HEK293T (cell line): ENCODE data around the gene C5AR2.

Experiments used
- ELF4 ChIP-seq: fragments of 450-650 bp; IDR thresholded peaks from 2 replicates; pipeline ENCODE4 v1.6.1; 2017; ENCODE audit warnings: antibody characterized with exemption
- FOXK2 ChIP-seq: fragments of 450-650 bp; IDR thresholded peaks from 2 replicates; pipeline ENCODE4 v1.6.1; 2016; ENCODE audit warnings: mild to moderate bottlenecking
- SUZ12 ChIP-seq: fragments of 450-650 bp; IDR thresholded peaks from 2 replicates; pipeline ENCODE4 v1.6.1; 2016; ENCODE audit warnings: mild to moderate bottlenecking

DNA sequence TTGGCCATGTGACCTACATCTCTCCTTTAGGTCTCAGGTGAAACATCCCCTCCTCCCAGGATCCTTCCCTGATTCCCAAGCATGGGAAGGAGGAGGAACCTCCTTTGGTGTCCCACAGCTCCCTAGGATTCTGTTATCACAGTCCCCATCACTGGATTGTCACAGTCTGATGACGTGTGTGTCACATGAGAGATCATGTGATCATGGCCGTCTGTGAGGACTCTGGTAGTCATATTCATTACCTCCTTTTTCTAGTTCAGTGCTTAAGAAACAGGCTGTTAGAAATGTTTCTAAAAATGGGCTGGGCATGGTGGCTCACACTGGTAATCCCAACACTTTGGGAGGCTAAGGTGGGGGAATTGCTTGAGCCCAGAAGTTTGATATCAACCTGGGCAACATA is 20.1 kb downstream of the C5AR2 start:
- TF ChIP-seq ELF4 (no peak), SUZ12 (no peak), FOXK2 (no peak)
